G401 (cell line): Measurements from ENCODE around the gene ZMYND8. TPM values are rescaled to one million over a fixed set of nuclear protein-coding genes. Genes with fewer than 3 reads are reported as not detected.
A peak's percentile ranks its signal among the peaks of the same experiment; 100 is the strongest.
"Not testable (repeated sequence)": the region's sequence is repeated elsewhere in the genome, so short reads cannot be mapped to it uniquely, and the experiment has no call there.

Source experiments
- DNase-seq: peaks from one replicate; pipeline ENCODE4 v3.0.0-alpha.2; 2015; ENCODE audit warnings: low spot score
- in situ Hi-C: cut with HindIII; loops from 2 replicates; pipeline ENCODE4 v1.10.0; 2016; ENCODE audit warnings: low sequenced_read_pairs, mixed read lengths
- total RNA-seq: library from RNA; depleted of rRNA; stranded (reverse); fragments of >200 nt; shearing (Covaris generic); gene quantifications from 2 replicates; pipeline ENCODE4 v1.2.3, GENCODE V29; 2014

The ZMYND8 gene
- total RNA-seq, 1 experiment from 2014 or later, result 24.7 TPM

- DNase-seq, result no peak
- in situ Hi-C loops, result no loop called here
Measured at GRCh38 chr20:47276851-47277534, 79.5 kb downstream of the ZMYND8 start.

GRCh38 chr20:47276251-47276650 lies 80.2 kb downstream of the ZMYND8 start:
- no peak for DNase-seq
- in situ Hi-C loops, result no loop called here

GRCh38 chr20:47275548-47275947 lies 81.0 kb downstream of the ZMYND8 start:
- DNase-seq, result no peak
- in situ Hi-C loops, result no loop called here

GRCh38 chr20:47274401-47275108 lies 81.9 kb downstream of the ZMYND8 start:
- in situ Hi-C loops, result no loop called here

GRCh38 chr20:47273591-47274235 lies 82.8 kb downstream of the ZMYND8 start:
- in situ Hi-C loops, result no loop called here
- DNase-seq, result no peak

More at GRCh38 chr20:47274401-47275108, 81.9 kb downstream of the ZMYND8 start:
- no peak for DNase-seq

GRCh38 chr20:47272893-47273590 lies 83.5 kb downstream of the ZMYND8 start:
- peak; percentile 84 for DNase-seq
- in situ Hi-C loops, result no loop called here

GRCh38 chr20:47271046-47271615 lies 85.4 kb downstream of the ZMYND8 start:
- no peak for DNase-seq
- in situ Hi-C loops, result no loop called here

- in situ Hi-C loops, result no loop called here
- no peak for DNase-seq
Measured at GRCh38 chr20:47269309-47270165, 87.0 kb downstream of the ZMYND8 start.

- no peak for DNase-seq
- in situ Hi-C loops, result no loop called here
Measured at GRCh38 chr20:47267621-47268020, 88.9 kb downstream of the ZMYND8 start.

- in situ Hi-C loops, result no loop called here
- DNase-seq, result no peak
Measured at GRCh38 chr20:47266847-47267515, 89.5 kb downstream of the ZMYND8 start.

- no peak for DNase-seq
- in situ Hi-C loops, result no loop called here
Measured at GRCh38 chr20:47265984-47266383, 90.5 kb downstream of the ZMYND8 start.

GRCh38 chr20:47265214-47265613 lies 91.3 kb downstream of the ZMYND8 start:
- no peak for DNase-seq
- in situ Hi-C loops, result no loop called here

- DNase-seq, in situ Hi-C loops: not testable (repeated sequence)
Measured at GRCh38 chr20:47264137-47264769, 92.2 kb downstream of the ZMYND8 start.

- in situ Hi-C loops, result no loop called here
- no peak for DNase-seq
Measured at GRCh38 chr20:47263465-47264084, 92.9 kb downstream of the ZMYND8 start.

- DNase-seq, result no peak
Measured at GRCh38 chr20:47263080-47263464, 93.4 kb downstream of the ZMYND8 start.

GRCh38 chr20:47262365-47263013 lies 94.0 kb downstream of the ZMYND8 start:
- in situ Hi-C loops, result no loop called here

More at GRCh38 chr20:47263080-47263464, 93.4 kb downstream of the ZMYND8 start:
- in situ Hi-C loops, result no loop called here

GRCh38 chr20:47262008-47262364 lies 94.5 kb downstream of the ZMYND8 start:
- no peak for DNase-seq
- in situ Hi-C loops, result no loop called here

More at GRCh38 chr20:47262365-47263013, 94.0 kb downstream of the ZMYND8 start:
- DNase-seq, result no peak
